Lung microvascular endothelial cell (primary cell): Measurements from ENCODE around the gene FKBP14. TPM values are rescaled to one million over a fixed set of nuclear protein-coding genes. Genes with fewer than 3 reads are reported as not detected.
"Not testable (repeated sequence)": the region's sequence is repeated elsewhere in the genome, so short reads cannot be mapped to it uniquely, and the experiment has no call there.

Experiments used
- DNase-seq, 2 donors: peaks; one replicate each; pipeline versions ENCODE4 v3.0.0 to v3.0.0-alpha.2; 2010; ENCODE audit warnings: low read depth in 2 of 2
- total RNA-seq: library from RNA; depleted of rRNA; stranded (reverse); fragments of >200 nt; gene quantifications from 2 replicates; pipeline ENCODE4 v1.2.1, GENCODE V29; 2014

FKBP14 gene
- total RNA-seq, 1 donor from 2014 or later: 7.9 TPM

DNA sequence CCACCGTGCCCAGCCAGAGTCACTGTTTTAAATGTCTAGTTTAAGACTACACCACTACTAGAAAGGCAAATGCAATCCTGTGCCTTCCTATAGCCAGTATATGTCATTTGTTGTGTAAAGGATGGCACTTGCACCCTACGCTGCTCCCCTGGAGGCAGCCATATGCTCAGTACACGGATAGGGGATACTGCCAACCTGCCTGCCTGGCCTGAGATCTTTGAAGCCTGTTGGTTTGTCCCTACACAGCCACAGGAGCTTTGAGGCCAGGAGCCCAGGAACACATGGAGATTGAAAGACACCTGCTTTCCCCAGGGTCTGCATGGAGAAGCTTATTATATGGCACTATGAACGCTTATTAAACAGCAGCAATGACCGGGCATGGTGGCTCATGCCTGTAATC, 34.6 kb downstream of the FKBP14 start:
- DNase-seq: no peak

DNA sequence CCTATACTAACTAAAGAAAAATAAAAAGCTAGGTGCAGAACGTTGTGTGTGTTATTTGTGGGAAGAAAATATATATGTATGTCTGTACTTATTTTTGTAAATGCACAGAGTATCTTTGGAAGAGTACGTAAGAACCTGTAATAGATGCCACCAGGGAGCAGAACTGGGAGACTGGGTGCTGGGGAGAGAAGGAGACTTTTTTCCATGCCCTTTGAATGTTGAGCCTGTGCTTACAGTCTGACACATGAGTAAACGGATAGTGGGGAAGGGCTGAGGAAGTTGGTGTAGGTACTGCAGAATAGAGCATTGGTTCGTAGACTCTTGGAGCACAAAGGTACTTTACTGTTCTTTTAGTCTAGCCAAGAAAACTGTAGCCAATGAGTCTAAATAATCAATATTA, 35.6 kb downstream of the FKBP14 start:
- DNase-seq: no peak

DNA sequence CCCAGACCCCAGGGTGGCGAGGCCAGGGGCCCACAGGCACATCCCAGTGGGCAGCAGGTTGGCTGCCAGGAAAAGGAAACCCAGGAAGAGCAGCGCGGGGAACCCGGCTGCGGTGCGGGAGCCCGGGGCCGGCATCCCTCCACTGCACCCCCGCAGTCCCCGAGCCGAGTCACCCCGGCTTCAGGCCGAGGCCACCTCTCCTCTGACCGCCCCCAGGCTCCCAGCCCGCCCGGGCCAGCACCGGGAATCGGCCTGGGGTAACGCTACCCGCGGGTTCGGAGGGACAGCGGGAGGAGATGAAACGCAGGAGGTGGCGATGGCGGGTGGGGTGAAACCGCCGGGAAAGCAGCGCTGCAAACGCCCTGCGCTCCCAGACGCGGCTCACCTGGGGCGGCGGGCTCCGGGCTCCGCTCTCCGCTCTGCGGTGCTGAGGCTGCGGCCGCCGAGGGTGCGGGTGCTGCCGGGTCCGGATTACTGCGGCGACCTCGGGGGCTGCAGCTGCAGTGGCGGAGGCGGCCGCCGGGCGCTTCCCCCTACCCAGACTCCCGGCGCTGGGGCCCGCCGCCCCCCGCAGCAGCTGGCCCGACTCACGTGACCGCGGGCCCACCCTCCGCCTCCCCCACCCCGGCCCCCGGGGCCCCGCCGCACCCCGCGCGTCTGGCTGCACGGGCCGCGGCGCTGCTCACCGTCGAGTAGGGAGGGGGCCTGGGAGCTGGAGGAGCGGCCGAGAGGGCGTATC, 37.1 kb downstream of the FKBP14 start, which contains the start of gene SCRN1:
Gene SCRN1 (minus strand): TSS at position 545 of the 739 bp plus-strand sequence. CDS start 20,734 bp downstream, outside the sequence.
- peak; percentile 25 to 63 for DNase-seq

DNA sequence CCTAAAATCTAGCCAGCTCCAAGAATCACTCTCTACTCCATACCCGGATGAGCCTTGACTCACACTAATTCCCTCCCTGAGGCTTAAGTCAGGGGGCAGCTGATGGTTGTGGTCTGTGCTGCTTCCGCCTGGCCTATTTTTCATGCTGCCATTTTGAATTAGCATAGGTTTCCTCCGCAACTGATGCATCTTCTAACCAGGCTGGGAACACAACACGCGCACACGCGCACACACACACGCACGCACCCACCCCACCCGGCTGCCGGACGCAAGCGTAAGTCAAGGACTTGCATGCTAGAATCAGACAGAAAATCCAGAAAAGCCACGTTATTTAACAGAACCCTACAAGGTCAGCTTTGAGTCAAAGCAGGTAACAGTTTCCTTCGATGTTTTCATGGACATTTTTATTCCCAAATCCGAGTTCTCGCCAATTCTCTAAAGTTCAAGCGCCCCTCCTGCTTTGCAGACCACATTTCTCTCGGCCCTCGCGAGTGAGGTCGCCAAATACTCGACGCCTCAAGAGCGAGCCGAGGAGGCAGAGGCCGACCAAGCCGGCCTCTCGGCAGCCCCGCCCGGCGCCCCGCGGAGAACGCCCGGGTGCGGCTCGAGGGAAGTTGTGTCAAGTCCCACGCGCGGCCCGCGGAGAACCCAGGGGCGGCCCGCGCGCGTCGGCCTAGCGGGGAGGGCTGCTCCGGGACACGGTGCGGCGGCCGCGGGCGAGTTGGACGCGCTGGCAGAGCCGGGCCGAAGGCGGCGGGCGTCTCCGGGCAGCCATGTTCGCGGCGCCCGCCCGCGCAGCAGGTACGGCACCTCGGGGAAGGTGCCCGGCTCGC, 37.9 kb downstream of the FKBP14 start:
- DNase-seq: peak; percentile 43 to 68

DNA sequence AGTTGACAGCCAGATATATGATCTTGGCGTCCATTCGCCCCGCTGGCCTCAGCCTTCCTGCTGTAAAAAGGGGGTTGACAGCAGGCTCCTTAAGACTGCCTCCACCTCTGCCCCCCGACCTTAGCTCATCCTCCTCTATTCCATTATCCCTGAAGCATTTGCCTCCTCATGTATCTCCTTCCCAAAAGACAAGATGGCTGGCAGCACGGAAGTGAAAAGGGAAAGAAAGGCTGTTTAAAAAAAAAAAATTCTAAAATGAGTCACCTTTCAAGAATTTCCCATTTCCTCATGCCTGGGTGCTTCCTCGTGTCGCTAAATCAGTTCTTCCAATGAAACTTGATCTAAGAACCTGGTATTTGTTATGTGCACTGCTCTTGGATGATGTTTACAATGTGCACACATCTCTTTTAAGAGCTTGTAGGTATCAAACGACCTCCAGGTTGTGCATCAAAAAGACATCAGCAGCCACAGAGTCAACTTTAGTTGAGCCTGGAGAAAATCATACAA, 38.6 kb downstream of the FKBP14 start:
- peak; percentile 61 to 80 for DNase-seq

DNA sequence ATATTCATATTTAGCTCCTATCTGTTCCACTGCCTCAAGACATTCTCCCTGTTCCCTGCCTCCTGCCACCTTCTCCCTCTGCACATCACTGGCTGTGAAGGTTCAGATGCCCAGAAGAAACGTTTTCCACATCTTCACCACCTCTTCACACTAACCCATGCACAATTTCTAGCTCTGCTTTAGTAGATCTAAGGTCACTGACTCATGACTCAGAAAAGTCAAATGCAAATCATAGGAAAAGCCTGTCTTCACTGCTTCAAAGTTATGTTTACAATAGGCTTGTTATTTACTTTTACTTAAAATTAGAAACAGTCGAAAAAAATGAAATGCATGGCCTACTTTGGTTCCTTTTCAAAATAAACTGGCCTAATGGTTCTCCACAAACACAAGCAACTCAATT, 39.4 kb downstream of the FKBP14 start:
- DNase-seq: peak; percentile 24 to 49

DNA sequence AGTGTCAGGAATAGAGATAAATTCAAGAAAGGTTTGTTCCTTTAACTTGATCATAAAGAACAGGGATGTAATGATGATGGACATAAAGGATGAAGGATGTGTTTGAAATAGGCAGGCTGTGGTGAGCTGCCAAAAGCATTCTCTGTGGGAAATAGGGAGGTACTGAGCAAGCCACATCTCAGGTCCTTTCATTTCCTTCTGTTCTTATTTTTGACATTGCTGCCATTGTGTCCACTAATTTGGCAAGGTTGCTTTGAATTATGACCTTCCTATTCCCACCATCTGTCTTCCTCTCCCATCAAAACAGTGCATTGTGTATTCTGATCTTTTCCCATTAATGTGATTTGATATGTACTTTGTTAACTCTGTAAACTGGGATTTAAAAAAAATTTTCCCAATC, 46.4 kb downstream of the FKBP14 start:
- peak; percentile 60 to 83 for DNase-seq

DNA sequence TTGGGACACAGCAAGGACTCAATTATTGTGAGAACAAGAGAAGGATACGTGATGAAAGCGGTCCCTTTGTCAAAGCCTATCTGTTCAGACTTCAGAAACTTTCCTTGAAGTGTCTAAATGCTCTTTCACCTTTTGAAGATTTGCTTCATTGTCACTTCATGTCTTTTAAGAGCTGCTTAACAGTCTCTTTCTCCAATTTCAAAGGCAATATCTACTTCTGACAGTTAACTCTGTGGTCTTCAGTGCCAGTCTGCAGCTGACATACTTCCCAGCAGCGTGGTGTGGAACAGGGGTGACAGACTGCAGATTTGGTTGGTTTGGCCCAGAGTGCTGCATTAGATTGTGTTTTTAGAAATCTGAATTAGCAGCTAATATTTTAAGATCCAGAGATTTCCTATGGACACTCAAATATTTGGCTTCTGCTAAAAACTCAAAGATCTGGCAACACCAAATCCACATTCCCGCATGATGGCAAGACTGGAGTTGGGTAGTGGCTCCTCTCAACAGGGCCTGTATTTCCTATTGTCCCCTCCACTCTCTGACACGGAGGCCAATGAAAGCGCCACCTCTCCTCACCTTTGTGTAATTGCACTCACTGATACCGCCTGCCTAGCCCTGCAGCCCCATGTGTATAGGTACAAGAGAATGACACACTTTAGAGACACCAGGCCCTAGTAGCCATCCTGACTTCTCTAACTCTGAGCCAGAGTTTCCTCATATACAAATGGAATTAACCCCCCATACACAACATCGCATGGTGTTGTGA, 48.4 kb downstream of the FKBP14 start:
- DNase-seq: no peak

DNA sequence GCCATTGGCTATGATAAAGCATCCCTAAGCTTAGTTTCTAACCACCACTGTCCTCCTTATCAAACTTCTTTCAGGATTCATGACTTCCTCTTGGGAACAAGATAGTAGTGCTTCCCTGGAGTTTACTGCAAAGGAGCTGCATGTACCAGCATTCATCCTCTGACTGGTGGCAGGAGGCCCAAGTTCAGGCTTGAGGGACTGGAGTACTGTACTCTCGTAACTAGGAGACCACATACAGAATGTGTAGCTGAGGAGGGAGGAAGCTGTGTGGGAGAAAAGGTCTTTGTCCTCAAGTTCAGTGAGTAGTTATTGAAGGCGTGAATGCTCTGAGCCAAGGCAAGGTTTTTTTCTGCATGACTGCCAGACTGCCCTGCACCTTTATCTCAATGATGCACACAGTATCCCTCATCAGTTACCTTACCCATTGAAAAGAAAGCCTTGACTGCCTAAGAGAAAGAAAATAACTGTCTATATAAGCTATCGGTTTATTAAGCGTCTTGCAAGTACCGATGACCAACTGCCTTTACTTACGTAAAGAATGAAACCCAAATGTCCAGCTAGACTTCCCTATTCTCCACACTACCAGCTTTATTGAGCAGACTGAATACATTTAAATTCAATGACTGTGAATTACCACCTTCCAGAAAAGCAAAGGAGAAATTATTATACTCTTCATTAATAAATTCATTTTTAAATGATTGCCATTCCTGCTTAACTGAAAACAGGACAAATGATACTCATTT, 49.7 kb downstream of the FKBP14 start:
- DNase-seq: no peak

DNA sequence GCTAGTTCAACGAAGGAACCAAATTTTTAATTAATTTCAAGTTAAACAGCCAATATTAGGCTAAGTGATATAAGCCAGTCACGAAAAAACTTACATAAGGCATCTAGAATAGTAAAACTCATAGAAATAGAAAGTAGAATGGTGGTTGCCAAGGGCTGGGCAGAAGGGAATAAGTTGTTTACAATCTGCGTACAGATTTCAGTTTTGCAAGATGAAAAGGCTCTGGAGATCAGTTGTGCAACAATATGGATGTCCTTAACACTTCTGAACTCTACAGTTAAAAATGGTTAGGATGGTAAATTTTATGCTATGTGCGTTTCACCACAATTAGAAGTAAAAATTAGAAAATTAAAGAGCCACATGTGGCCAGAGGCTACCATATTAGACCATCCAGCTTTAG, 50.2 kb downstream of the FKBP14 start:
- no peak for DNase-seq

DNA sequence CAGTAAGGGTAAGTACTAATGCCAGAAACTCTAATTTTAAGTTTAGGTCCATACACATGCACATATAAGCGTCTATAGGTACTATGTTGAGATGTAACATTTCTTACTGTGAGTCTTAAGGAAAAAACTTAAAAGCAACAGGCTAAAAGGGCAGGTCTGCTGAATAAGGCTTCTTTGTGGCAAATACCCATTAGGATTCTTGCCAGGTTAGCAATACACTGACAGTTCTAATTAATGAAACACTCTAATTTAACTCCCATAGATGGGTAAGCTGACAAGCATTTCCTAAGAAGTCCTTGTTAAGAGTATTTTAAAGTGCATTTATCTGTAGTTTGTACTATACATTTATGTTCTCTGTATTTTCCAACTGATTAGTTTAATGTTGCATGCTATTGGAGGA, 50.9 kb downstream of the FKBP14 start:
- DNase-seq: no peak

DNA sequence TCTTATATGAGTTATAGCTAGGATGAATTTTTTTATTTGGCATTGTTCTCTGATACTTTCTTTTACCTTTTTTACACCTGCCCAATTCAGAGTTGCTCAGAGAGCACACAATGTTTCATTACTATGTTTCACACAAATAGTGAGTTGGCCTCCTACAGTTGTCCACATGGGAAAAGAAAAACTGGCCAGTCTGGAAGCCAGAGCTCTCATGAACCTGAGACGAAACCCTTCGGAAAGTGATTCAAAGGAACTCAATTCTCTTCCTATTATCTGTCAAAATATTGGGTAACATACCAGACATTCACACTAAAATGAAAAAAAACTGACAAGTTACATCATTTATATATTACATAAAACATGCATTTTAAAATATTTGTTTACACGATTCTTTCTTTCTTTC, 52.2 kb downstream of the FKBP14 start:
- DNase-seq: no peak

DNA sequence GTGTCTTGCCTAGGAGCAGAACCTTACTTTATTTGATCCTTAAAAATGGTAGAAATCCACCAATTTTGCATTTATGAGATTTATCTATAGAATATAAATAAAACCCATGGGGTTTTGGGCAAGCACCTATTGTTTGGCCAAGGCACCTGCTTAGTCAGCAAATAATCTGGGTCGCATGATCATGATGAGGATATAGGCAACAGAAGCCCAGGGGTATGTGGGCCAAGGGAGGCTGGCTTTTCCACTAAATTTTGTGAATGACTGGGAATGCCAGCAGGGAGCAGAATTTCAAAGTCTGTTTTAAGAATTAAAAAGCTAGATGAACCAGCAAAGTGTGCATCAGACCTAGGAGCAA, 54.2 kb downstream of the FKBP14 start:
- no peak for DNase-seq

DNA sequence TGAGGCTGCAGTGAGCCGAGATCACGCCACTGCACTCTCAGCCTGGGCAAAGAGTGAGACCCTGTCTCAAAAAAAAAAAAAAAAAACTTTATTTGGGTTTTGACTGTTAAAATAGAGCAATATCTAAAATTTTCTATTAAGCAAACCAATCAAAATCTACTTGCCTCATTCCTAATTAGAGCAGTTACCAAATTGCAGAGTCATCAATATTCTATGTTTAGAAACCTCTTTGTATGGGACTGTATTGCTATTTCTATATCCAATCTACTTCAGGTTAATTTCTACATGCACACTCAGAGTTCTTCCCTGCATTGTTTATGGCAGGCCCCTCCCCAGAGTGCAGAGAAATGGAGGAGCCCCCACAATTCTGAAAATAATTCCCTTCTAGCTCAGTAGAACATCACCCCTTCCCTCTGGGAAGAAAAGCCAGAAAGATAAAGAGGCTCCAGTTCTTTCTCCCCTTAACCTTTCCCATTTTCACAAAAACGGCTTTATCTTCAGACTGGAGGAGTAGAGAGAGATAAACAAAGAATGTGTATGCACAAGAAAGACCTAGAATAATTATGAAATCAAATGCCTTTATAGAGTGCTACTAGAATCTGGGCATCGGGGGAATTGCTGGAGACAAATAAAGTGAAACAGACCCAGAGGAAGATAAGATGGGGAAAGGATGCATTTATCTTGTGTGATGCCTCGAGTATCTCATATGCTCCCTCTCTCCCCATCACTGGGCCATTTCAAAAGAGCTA, 54.8 kb downstream of the FKBP14 start:
- no peak for DNase-seq

DNA sequence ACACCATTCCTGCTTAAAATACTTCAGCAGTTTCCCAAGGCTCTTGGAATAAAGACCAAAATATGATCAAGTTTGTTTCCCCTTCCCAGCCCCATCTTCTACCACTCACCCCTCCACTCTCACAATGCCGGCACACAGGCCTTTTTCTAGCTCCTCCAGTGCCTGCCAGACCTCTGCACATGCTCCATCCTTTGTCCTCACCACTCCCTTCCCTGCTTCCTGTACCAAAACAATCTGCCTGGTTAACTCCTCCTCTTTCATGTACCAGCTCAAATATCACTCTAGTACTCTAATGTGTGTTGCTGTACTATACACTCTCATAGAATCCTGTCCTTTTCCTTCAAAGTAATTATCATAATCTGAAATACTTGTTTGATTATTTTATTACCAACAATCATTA, 56.3 kb downstream of the FKBP14 start:
- DNase-seq: no peak

DNA sequence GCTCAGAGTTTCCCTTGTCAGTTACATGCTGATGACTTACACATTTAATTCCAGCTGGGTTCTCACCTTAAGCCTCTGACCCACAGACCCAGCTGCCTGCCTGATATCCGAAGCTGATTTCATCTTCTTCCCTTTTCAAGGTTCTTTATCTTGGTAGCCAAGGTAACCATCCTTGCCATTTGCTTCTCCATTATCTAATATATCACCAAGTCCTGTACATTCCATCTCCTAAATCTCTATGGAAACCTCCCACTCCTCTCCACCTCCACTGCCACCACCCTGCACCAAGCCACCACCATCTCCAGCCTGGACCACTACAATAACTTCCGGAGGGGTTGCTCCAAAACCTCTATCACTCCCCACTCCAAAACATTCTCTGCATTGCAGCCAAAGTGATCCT, 56.8 kb downstream of the FKBP14 start:
- no peak for DNase-seq

DNA sequence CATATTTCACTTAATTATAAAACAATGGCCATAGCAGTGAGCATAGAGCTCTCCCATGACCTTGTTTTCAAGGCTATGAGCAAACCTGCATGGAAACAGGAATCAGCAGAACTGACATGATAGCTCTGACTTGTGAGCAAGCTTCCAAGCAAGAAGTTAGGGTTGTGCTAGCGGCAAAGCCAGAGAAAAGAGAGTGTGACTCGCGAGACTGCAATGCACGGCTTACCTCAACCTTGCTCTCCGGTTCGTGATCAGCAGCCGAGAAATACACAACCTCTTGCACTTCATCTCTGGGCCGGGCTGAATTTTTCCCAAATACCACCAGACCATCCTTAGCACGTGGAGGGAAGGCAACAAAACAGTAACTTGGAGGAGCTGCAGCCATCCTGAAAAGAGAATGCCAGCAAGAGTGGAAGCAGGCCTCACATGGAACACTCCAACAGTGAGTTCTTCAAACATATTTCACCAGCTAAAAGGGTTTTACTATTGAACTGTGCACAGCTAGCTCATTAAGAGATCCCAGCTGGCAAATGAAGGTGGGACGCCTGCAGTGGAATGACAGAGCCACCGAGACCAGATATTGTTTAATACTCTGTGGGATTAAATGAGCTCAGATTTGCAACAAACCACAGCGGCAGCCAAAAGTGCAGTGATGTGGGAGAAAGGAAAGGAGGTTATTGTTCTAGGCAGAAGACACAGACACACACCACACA, 57.7 kb downstream of the FKBP14 start:
- DNase-seq: peak in 1 of 2 donors; percentile 8

DNA sequence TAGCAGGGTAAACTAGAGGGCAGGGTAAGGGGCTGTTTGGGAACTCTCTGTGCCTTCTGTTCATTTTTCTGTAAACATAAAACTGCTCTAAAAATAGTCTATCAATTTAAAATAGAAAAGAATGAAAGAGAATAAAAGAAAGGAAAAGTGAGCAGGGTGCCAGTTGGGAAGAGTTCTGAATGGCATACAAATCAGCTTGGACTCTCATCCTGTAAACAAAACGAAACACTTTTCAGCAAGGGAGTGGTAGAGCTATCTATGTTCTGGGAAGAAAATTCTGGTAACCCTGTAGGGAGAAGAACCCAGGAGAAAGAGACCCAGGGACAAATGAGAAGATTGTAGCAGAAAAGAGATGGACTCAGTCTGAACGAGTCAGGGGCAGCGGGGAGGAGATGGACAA, 61.5 kb downstream of the FKBP14 start:
- no peak for DNase-seq

DNA sequence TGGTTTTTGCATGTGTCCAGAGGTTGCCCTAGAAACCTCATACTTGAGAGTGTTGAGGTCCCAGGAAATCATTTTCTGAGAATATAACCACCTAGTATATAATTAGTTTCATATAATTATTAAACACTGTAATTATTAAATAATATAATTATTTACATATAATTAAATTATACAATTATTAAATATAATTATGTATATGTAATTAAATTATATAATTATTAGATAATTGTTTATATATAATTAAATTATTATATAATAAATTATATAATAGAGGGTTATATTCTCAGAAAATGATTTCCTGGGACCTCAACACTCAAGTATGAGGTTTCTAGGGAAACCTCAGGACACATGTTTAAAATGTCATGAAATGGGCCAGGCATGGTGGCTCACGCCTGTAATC, 64.5 kb downstream of the FKBP14 start:
- no peak for DNase-seq

DNA sequence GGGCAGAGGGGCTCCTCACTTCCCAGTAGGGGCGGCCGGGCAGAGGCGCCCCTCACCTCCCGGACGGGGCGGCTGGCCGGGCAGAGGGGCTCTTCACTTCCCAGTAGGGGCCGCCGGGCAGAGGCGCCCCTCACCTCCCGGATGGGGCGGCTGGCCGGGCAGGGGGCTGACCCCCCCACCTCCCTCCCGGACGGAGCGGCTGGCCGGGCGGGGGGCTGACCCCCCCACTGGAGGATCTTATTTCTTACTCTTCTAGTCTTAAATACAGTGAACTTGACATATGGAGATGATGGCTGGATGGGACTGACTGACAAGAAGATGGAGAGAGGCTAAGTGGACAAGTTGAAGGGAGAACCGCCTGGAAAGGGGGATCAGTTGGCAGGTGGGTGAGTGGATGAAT, 64.9 kb downstream of the FKBP14 start:
- not testable (repeated sequence) for DNase-seq
